HG02852 (cell line): ENCODE results near the gene HMG20B.
"Not testable (repeated sequence)": the region's sequence is repeated elsewhere in the genome, so short reads cannot be mapped to it uniquely, and the experiment has no call there.

ENCODE experiments used
- ATAC-seq: cut with Tn5 transposase; IDR thresholded peaks from one replicate; pipeline ENCODE4 v1.9.1; 2021; ENCODE audit warnings: mild to moderate bottlenecking, moderate library complexity; ENCODE audit not compliant: unreplicated experiment

Gene HMG20B

GRCh38 chr19:3580156-3580934, 7.6 kb downstream of the HMG20B start:
- ATAC-seq: no peak

- not testable (repeated sequence) for ATAC-seq
These were observed 9.0 kb downstream of the HMG20B start for GRCh38 chr19:3581792-3582191.

GRCh38 chr19:3584036-3584802, 11.5 kb downstream of the HMG20B start:
- not testable (repeated sequence) for ATAC-seq

- ATAC-seq: no peak
These were observed 12.8 kb downstream of the HMG20B start, which contains the start of gene GIPC3 for GRCh38 chr19:3585301-3586126. Gene GIPC3 (plus strand): TSS chr19:3585478. CDS start chr19:3585598, 120 bp downstream.

- ATAC-seq: no peak
These were observed 13.4 kb downstream of the HMG20B start for GRCh38 chr19:3586127-3586626.

- ATAC-seq: no peak
These were observed 14.1 kb downstream of the HMG20B start for GRCh38 chr19:3586707-3587346.

GRCh38 chr19:3589439-3589838, 16.7 kb downstream of the HMG20B start:
- no peak for ATAC-seq

- ATAC-seq: no peak
These were observed 17.2 kb downstream of the HMG20B start for GRCh38 chr19:3589949-3590348.

- no peak for ATAC-seq
These were observed 18.4 kb downstream of the HMG20B start for GRCh38 chr19:3590991-3591659.

- no peak for ATAC-seq
These were observed 19.3 kb downstream of the HMG20B start for GRCh38 chr19:3591876-3592613.

GRCh38 chr19:3593156-3593555, 20.4 kb downstream of the HMG20B start:
- no peak for ATAC-seq

GRCh38 chr19:3595521-3596061, 22.8 kb downstream of the HMG20B start:
- no peak for ATAC-seq

GRCh38 chr19:3599776-3600187, 27.0 kb downstream of the HMG20B start:
- no peak for ATAC-seq

- ATAC-seq: no peak
These were observed 28.3 kb downstream of the HMG20B start for GRCh38 chr19:3601021-3601420.

GRCh38 chr19:3603121-3603811, 30.5 kb downstream of the HMG20B start:
- no peak for ATAC-seq

- ATAC-seq: no peak
These were observed 31.7 kb downstream of the HMG20B start for GRCh38 chr19:3604227-3604986.

- no peak for ATAC-seq
These were observed 32.2 kb downstream of the HMG20B start for GRCh38 chr19:3604987-3605343.

- ATAC-seq: no peak
These were observed 32.6 kb downstream of the HMG20B start for GRCh38 chr19:3605361-3605760.
